Measurements from ENCODE around the gene RPL7A.
A peak's percentile ranks its signal among the peaks of the same experiment; 100 is the strongest.

RPL7A gene

GRCh38 chr9:133369933-133370332 lies 21.9 kb downstream of the RPL7A start:
- no peak for TF ChIP-seq CTCF (conservative IDR thresholded peaks at IDR 0.05; ENCODE audit: low read depth, low read length)
- H3K4me3 ChIP-seq (ENCODE audit: low read length): no peak overlapping the region
- DNase-seq (ENCODE audit: low read depth): no peak

- no peak for DNase-seq (ENCODE audit: low read depth)
- H3K4me3 ChIP-seq (ENCODE audit: low read length): no peak overlapping the region
- no peak for TF ChIP-seq CTCF (conservative IDR thresholded peaks at IDR 0.05; ENCODE audit: low read depth, low read length)
Measured at GRCh38 chr9:133370685-133371084, 22.7 kb downstream of the RPL7A start.

GRCh38 chr9:133371261-133371711 lies 23.3 kb downstream of the RPL7A start:
- no peak for TF ChIP-seq CTCF (conservative IDR thresholded peaks at IDR 0.05; ENCODE audit: low read depth, low read length)
- DNase-seq (ENCODE audit: low read depth): no peak
- H3K4me3 ChIP-seq (ENCODE audit: low read length): no peak overlapping the region

GRCh38 chr9:133372144-133372543 lies 24.1 kb downstream of the RPL7A start:
- TF ChIP-seq CTCF (conservative IDR thresholded peaks at IDR 0.05; ENCODE audit: low read depth, low read length): no peak
- DNase-seq (ENCODE audit: low read depth): no peak
- H3K4me3 ChIP-seq (ENCODE audit: low read length): no peak overlapping the region

GRCh38 chr9:133374612-133375115 lies 26.6 kb downstream of the RPL7A start:
- DNase-seq (ENCODE audit: low read depth): no peak
- no peak for TF ChIP-seq CTCF (conservative IDR thresholded peaks at IDR 0.05; ENCODE audit: low read depth, low read length)
- H3K4me3 ChIP-seq (ENCODE audit: low read length): peak overlapping the region; percentile 98

- DNase-seq (ENCODE audit: low read depth): no peak
Measured at GRCh38 chr9:133375116-133375723, 27.2 kb downstream of the RPL7A start.

More at GRCh38 chr9:133375116-133375723, 27.2 kb downstream of the RPL7A start:
- no peak for TF ChIP-seq CTCF (conservative IDR thresholded peaks at IDR 0.05; ENCODE audit: low read depth, low read length)
- H3K4me3 ChIP-seq (ENCODE audit: low read length): peak overlapping the region; percentile 98

Measured in retinal pigment epithelial cell (primary cell).